ENCODE data around the gene POLDIP2. TPM values are rescaled to one million over a fixed set of nuclear protein-coding genes. Genes with fewer than 3 reads are reported as not detected.

POLDIP2 gene
- total and polyA plus RNA-seq, 9 of the 15 experiments (the other 6 are each of a cell fraction or from before 2014, with no cell fraction given) = 22.0 to 137 (median 104) TPM

DNA sequence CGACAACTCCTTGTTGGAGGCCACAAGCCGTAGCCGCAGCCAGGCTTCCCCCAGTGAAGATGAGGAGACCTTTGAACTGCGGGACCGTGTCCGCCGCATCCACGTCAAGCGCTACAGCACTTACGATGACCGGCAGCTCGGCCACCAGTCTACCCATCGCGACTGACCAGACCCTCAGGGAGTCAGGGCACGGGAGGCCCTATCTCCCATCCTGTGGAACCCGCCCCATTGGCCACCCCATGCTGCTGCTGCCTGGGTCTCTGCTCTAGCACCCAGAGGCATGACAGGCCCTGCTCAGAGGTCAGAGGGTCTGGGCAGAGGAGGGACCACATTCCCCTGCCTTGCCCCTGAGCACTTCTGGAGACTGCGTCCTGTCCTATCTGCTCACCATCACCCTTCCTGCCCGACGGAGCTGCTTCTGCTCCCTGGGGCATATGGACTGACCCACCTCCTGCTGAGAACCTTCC lies 12.9 kb downstream of the POLDIP2 start:
- FAIRE-seq (no peak), DNase-seq (ENCODE audit: extremely low read depth in 1 of 4, low spot score in 3 of 4) (peak in 1 of 4 experiments; percentile 23), ATAC-seq (no peak)
- H3K4me2 ChIP-seq (ENCODE audit: insufficient read depth, low read length) = no peak overlapping the region
- POLR2A ChIA-PET = interaction anchor here (0.6 to 4.2 kb wide), 6 partner anchors 9 to 177 kb away, joined by 3 to 44 read pairs (median 4); partner anchors contain the start of genes IFT20 and TNFAIP1
- H2AFZ ChIP-seq (ENCODE audit: low read depth, low read length) = no peak overlapping the region
- H3K9me1 ChIP-seq (ENCODE audit: control insufficient read depth, insufficient read depth, low read length) = peaks cover 2% of the 10 kb centered on the region
- no TSS peak for BruUV-seq (replicated peaks)
- peaks cover 0 to 4% of the 10 kb centered on the region in 2 experiments; a peak in 2 of 5 replicates for H3K4me1 ChIP-seq (replicated peaks in 1 of 2; ENCODE audit: control insufficient read depth in 2 of 2, insufficient read depth in 2 of 2, low read length in 2 of 2)
- in situ Hi-C loops (cut with MboI) = no loop called here
- no peak overlapping the region for H3K27ac ChIP-seq (ENCODE audit: extremely low read depth, low read depth, low read length)
- CTCF ChIA-PET (ENCODE audit: low intra/inter-chr PET ratio) = no interaction called here
- no peak overlapping the region for H3K9ac ChIP-seq (ENCODE audit: insufficient read depth in 1 of 2, low read depth in 2 of 2, low read length in 2 of 2)
- no peaks in the 10 kb centered on the region for H3K79me2 ChIP-seq (ENCODE audit: control insufficient read depth, insufficient read depth, low read length)
- no peaks in the 10 kb centered on the region for H3K27me3 ChIP-seq (ENCODE audit: control insufficient read depth in 2 of 2, insufficient read depth in 2 of 2, low read length in 2 of 2)
- no peaks in the 10 kb centered on the region; the same call in none of the 2 replicates for H4K20me1 ChIP-seq (replicated peaks; ENCODE audit: control insufficient read depth, insufficient read depth, low read length)
- no peak overlapping the region for H3K4me3 ChIP-seq
- TF ChIP-seq POLR2G (IDR thresholded peaks at IDR 0.05; ENCODE audit: low read depth, low read length) = peak; percentile 72; the same call in 1 of the 2 replicates
- TF ChIP-seq CC2D1A (IDR thresholded peaks at IDR 0.05) = no peak
- TF ChIP-seq TBP (optimal IDR thresholded peaks at IDR 0.05; ENCODE audit: low read depth, low read length) = no peak
- peak; percentile 55 for TF ChIP-seq RBFOX2 (IDR thresholded peaks at IDR 0.05; ENCODE audit: low read depth, low read length)
- TF ChIP-seq, protein P1, sequence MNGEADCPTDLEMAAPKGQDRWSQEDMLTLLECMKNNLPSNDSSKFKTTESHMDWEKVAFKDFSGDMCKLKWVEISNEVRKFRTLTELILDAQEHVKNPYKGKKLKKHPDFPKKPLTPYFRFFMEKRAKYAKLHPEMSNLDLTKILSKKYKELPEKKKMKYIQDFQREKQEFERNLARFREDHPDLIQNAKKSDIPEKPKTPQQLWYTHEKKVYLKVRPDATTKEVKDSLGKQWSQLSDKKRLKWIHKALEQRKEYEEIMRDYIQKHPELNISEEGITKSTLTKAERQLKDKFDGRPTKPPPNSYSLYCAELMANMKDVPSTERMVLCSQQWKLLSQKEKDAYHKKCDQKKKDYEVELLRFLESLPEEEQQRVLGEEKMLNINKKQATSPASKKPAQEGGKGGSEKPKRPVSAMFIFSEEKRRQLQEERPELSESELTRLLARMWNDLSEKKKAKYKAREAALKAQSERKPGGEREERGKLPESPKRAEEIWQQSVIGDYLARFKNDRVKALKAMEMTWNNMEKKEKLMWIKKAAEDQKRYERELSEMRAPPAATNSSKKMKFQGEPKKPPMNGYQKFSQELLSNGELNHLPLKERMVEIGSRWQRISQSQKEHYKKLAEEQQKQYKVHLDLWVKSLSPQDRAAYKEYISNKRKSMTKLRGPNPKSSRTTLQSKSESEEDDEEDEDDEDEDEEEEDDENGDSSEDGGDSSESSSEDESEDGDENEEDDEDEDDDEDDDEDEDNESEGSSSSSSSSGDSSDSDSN (IDR thresholded peaks at IDR 0.05; ENCODE audit: borderline replicate concordance in 1 of 2, low read depth in 2 of 2, low read length in 2 of 2) = no peak
- TF ChIP-seq SRSF9 (IDR thresholded peaks at IDR 0.05; ENCODE audit: borderline replicate concordance, low read depth, low read length) = no peak
- TF ChIP-seq, protein P2, sequence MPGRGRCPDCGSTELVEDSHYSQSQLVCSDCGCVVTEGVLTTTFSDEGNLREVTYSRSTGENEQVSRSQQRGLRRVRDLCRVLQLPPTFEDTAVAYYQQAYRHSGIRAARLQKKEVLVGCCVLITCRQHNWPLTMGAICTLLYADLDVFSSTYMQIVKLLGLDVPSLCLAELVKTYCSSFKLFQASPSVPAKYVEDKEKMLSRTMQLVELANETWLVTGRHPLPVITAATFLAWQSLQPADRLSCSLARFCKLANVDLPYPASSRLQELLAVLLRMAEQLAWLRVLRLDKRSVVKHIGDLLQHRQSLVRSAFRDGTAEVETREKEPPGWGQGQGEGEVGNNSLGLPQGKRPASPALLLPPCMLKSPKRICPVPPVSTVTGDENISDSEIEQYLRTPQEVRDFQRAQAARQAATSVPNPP (IDR thresholded peaks at IDR 0.05; ENCODE audit: borderline replicate concordance, insufficient read depth, insufficient read length) = no peak
- TF ChIP-seq RBM39 (optimal IDR thresholded peaks at IDR 0.05; ENCODE audit: low read depth, low read length) = no peak
- TF ChIP-seq SPI1 (IDR thresholded peaks at IDR 0.05; ENCODE audit: borderline replicate concordance, low read depth, low read length) = no peak
- no peak for TF ChIP-seq HNRNPH1 (optimal IDR thresholded peaks at IDR 0.05; ENCODE audit: low read depth, low read length)
- TF ChIP-seq EP400 (IDR thresholded peaks at IDR 0.05) = no peak
- no peak for TF ChIP-seq FOXA1 (IDR thresholded peaks at IDR 0.05; ENCODE audit: borderline replicate concordance)
- TF ChIP-seq JUND (IDR thresholded peaks at IDR 0.05; ENCODE audit: borderline replicate concordance, low read depth, low read length) = no peak
- TF ChIP-seq JUND (tag; IDR thresholded peaks at IDR 0.05; ENCODE audit: borderline replicate concordance, low read depth, low read length) = no peak
- peaks cover 86% of the 10 kb centered on the region for H3K36me3 ChIP-seq (ENCODE audit: control insufficient read depth, insufficient read depth, low read length)
- WGBS (ENCODE audit: insufficient coverage, low coverage, missing lambda C conversion rate) = 86% methylated on average over 15 of the region's 19 CpGs
- intact Hi-C loops (cut with micrococcal nuclease) = no loop called here
- no peaks in the 10 kb centered on the region for H3K9me3 ChIP-seq (replicated peaks; ENCODE audit: control insufficient read depth, insufficient read depth, low read depth, low read length)

Data from K562 (cell line).